HEK293T (cell line): ENCODE data around the gene CNN3.

Experiments used
- ELF4 ChIP-seq: fragments of 450-650 bp; IDR thresholded peaks from 2 replicates; pipeline ENCODE4 v1.6.1; 2017; ENCODE audit warnings: antibody characterized with exemption
- FOXM1 ChIP-seq: fragments of 450-650 bp; IDR thresholded peaks from 2 replicates; pipeline ENCODE4 v1.6.1; 2017; ENCODE audit warnings: mild to moderate bottlenecking, borderline replicate concordance
- SP1 ChIP-seq: fragments of 450-650 bp; IDR thresholded peaks from 2 replicates; pipeline ENCODE4 v1.6.1; 2017

- no peak for TF ChIP-seq FOXM1
- TF ChIP-seq SP1, result no peak
- TF ChIP-seq ELF4, result no peak
These were observed 39.2 kb downstream of the CNN3 start for GRCh38 chr1:94887603-94888171.
